Activated naive CD4-positive, alpha-beta T cell treated with anti-CD3 and anti-CD28 coated beads for 36 hours (primary cell): ENCODE results near the gene ARHGAP8. TPM values are rescaled to one million over a fixed set of nuclear protein-coding genes. Genes with fewer than 3 reads are reported as not detected.

Source experiments
- CTCF ChIA-PET: fragments of 350-600 bp; sonication (Branson Sonifier 250); formaldehyde crosslinking; loops from one replicate; lab custom pipeline; 2021; ENCODE audit warnings: antibody characterized with exemption; lab: Charles Lee
- DNase-seq: peaks from one replicate; pipeline ENCODE4 v3.0.0-alpha.2; 2020
- H3K27ac Mint-ChIP-seq: one replicate; pipeline ENCODE4 v1.8.0; 2021; ENCODE audit warnings: mild to moderate bottlenecking, mixed read lengths
- H3K27me3 Mint-ChIP-seq: one replicate; pipeline ENCODE4 v1.8.0; 2021; ENCODE audit warnings: low read depth, mixed read lengths
- H3K36me3 Mint-ChIP-seq: one replicate; pipeline ENCODE4 v1.8.0; 2021; ENCODE audit warnings: low read depth, mixed read lengths
- H3K4me1 Mint-ChIP-seq: one replicate; pipeline ENCODE4 v1.8.0; 2021; ENCODE audit warnings: low read depth, mixed read lengths
- H3K4me3 Mint-ChIP-seq: one replicate; pipeline ENCODE4 v1.8.0; 2021; ENCODE audit warnings: mild to moderate bottlenecking, moderate library complexity, mixed read lengths
- H3K9me3 Mint-ChIP-seq: one replicate; pipeline ENCODE4 v1.8.0; 2021; ENCODE audit warnings: mixed read lengths
- intact Hi-C: fragments of 100-400 bp; cut with micrococcal nuclease; formaldehyde crosslinking; loops from one replicate; pipeline ENCODE4 v1.15.1; 2023
- total RNA-seq, 2 experiments: library from RNA; stranded (reverse); gene quantifications; one replicate each; pipeline ENCODE4 v1.2.3, GENCODE V29; 2021

Gene ARHGAP8
- total RNA-seq, 2 experiments from 2014 or later: 1.6 to 2.7 TPM

GRCh38 chr22:44711690-44712555 is 40.5 kb upstream of the ARHGAP8 start:
- Mint-ChIP-seq H3K27me3 (no peaks in the 10 kb centered on the region), H3K4me1 (peaks cover 13% of the 10 kb centered on the region), H3K27ac (no peak overlapping the region), H3K9me3 (no peaks in the 10 kb centered on the region), H3K36me3 (no peaks in the 10 kb centered on the region), H3K4me3 (no peak overlapping the region)
- no peak for DNase-seq
- CTCF ChIA-PET: interaction anchor here (2.1 kb wide), 1 partner anchor 14 kb away, joined by 6 read pairs; no protein-coding TSS in a partner anchor
- intact Hi-C loops: no loop called here

- CTCF ChIA-PET: interaction anchor here (2.1 kb wide), 1 partner anchor 16 kb away, joined by 6 read pairs; no protein-coding TSS in a partner anchor
- H3K4me1 Mint-ChIP-seq: peaks cover 13% of the 10 kb centered on the region
- H3K36me3 Mint-ChIP-seq: no peaks in the 10 kb centered on the region
- H3K27me3 Mint-ChIP-seq: no peaks in the 10 kb centered on the region
- H3K4me3 Mint-ChIP-seq: no peak overlapping the region
- intact Hi-C loops: no loop called here
- no peak for DNase-seq
- H3K27ac Mint-ChIP-seq: no peak overlapping the region
- H3K9me3 Mint-ChIP-seq: no peaks in the 10 kb centered on the region
These were observed 39.4 kb upstream of the ARHGAP8 start for GRCh38 chr22:44712962-44713361.

GRCh38 chr22:44714703-44715350 is 37.5 kb upstream of the ARHGAP8 start:
- intact Hi-C loops: no loop called here
- Mint-ChIP-seq H3K27me3 (no peaks in the 10 kb centered on the region), H3K4me1 (peaks cover 7% of the 10 kb centered on the region), H3K9me3 (no peaks in the 10 kb centered on the region), H3K4me3 (no peak overlapping the region), H3K36me3 (no peaks in the 10 kb centered on the region), H3K27ac (no peak overlapping the region)
- CTCF ChIA-PET: no interaction called here
- no peak for DNase-seq

GRCh38 chr22:44718418-44718817 is 34.0 kb upstream of the ARHGAP8 start:
- no peak for DNase-seq
- Mint-ChIP-seq H3K27ac (no peak overlapping the region), H3K36me3 (peaks cover 1% of the 10 kb centered on the region), H3K27me3 (no peaks in the 10 kb centered on the region), H3K4me3 (no peak overlapping the region), H3K9me3 (no peaks in the 10 kb centered on the region), H3K4me1 (no peaks in the 10 kb centered on the region)
- intact Hi-C loops: no loop called here
- CTCF ChIA-PET: interaction anchor here (0.6 to 1.1 kb wide), 3 partner anchors 11 to 23 kb away, joined by 3 to 7 read pairs (median 4); no protein-coding TSS in a partner anchor

- Mint-ChIP-seq H3K36me3 (peaks cover 1% of the 10 kb centered on the region), H3K27ac (no peak overlapping the region), H3K4me3 (no peak overlapping the region), H3K4me1 (no peaks in the 10 kb centered on the region), H3K27me3 (no peaks in the 10 kb centered on the region), H3K9me3 (no peaks in the 10 kb centered on the region)
- DNase-seq: no peak
- CTCF ChIA-PET: interaction anchor here (1.1 to 2.1 kb wide), 2 partner anchors 16 to 24 kb away, joined by 4 to 7 read pairs; no protein-coding TSS in a partner anchor
- intact Hi-C loops: no loop called here
These were observed 32.6 kb upstream of the ARHGAP8 start for GRCh38 chr22:44719586-44720368.

GRCh38 chr22:44721213-44721612 is 31.2 kb upstream of the ARHGAP8 start:
- no peak overlapping the region for H3K4me3 Mint-ChIP-seq
- no peaks in the 10 kb centered on the region for H3K9me3 Mint-ChIP-seq
- no peak for DNase-seq
- intact Hi-C loops: no loop called here
- peaks cover 1% of the 10 kb centered on the region for H3K36me3 Mint-ChIP-seq
- CTCF ChIA-PET: interaction anchor here (2.1 kb wide), 1 partner anchor 14 kb away, joined by 4 read pairs; no protein-coding TSS in a partner anchor
- no peaks in the 10 kb centered on the region for H3K27me3 Mint-ChIP-seq
- H3K4me1 Mint-ChIP-seq: no peaks in the 10 kb centered on the region
- no peak overlapping the region for H3K27ac Mint-ChIP-seq

- H3K4me1 Mint-ChIP-seq: no peaks in the 10 kb centered on the region
- no peak overlapping the region for H3K4me3 Mint-ChIP-seq
- intact Hi-C loops: no loop called here
- no peak for DNase-seq
- CTCF ChIA-PET: no interaction called here
- H3K27me3 Mint-ChIP-seq: no peaks in the 10 kb centered on the region
- H3K9me3 Mint-ChIP-seq: no peaks in the 10 kb centered on the region
- no peak overlapping the region for H3K27ac Mint-ChIP-seq
- H3K36me3 Mint-ChIP-seq: peaks cover 2% of the 10 kb centered on the region
These were observed 29.8 kb upstream of the ARHGAP8 start for GRCh38 chr22:44722611-44723010.

- Mint-ChIP-seq H3K27ac (no peak overlapping the region), H3K9me3 (no peaks in the 10 kb centered on the region), H3K4me3 (no peak overlapping the region), H3K27me3 (no peaks in the 10 kb centered on the region), H3K4me1 (no peaks in the 10 kb centered on the region), H3K36me3 (peaks cover 2% of the 10 kb centered on the region)
- DNase-seq: no peak
- CTCF ChIA-PET: no interaction called here
- intact Hi-C loops: no loop called here
These were observed 28.6 kb upstream of the ARHGAP8 start for GRCh38 chr22:44723801-44724200.

- H3K9me3 Mint-ChIP-seq: no peaks in the 10 kb centered on the region
- DNase-seq: no peak
- H3K27ac Mint-ChIP-seq: no peak overlapping the region
- peaks cover 2% of the 10 kb centered on the region for H3K36me3 Mint-ChIP-seq
- peaks cover 3% of the 10 kb centered on the region for H3K4me1 Mint-ChIP-seq
- intact Hi-C loops: no loop called here
- H3K4me3 Mint-ChIP-seq: no peak overlapping the region
- CTCF ChIA-PET: interaction anchor here (0.6 to 2.4 kb wide), 2 partner anchors 11 to 247 kb away, joined by 5 to 7 read pairs; no protein-coding TSS in a partner anchor
- no peaks in the 10 kb centered on the region for H3K27me3 Mint-ChIP-seq
These were observed 28.0 kb upstream of the ARHGAP8 start for GRCh38 chr22:44724416-44724815.

- H3K27me3 Mint-ChIP-seq: no peaks in the 10 kb centered on the region
- DNase-seq: no peak
- H3K36me3 Mint-ChIP-seq: peaks cover 2% of the 10 kb centered on the region
- intact Hi-C loops: no loop called here
- peaks cover 3% of the 10 kb centered on the region for H3K4me1 Mint-ChIP-seq
- H3K4me3 Mint-ChIP-seq: no peak overlapping the region
- no peaks in the 10 kb centered on the region for H3K9me3 Mint-ChIP-seq
- H3K27ac Mint-ChIP-seq: no peak overlapping the region
- CTCF ChIA-PET: interaction anchor here (0.6 to 2.4 kb wide), 2 partner anchors 11 to 247 kb away, joined by 5 to 7 read pairs; no protein-coding TSS in a partner anchor
These were observed 27.5 kb upstream of the ARHGAP8 start for GRCh38 chr22:44724859-44725258.

- CTCF ChIA-PET: interaction anchor here (2.4 kb wide), 1 partner anchor 9 kb away, joined by 7 read pairs; no protein-coding TSS in a partner anchor
- DNase-seq: no peak
- no peak overlapping the region for H3K27ac Mint-ChIP-seq
- H3K9me3 Mint-ChIP-seq: no peaks in the 10 kb centered on the region
- no peaks in the 10 kb centered on the region for H3K27me3 Mint-ChIP-seq
- peaks cover 5% of the 10 kb centered on the region for H3K36me3 Mint-ChIP-seq
- intact Hi-C loops: no loop called here
- peaks cover 3% of the 10 kb centered on the region for H3K4me1 Mint-ChIP-seq
- no peak overlapping the region for H3K4me3 Mint-ChIP-seq
These were observed 25.9 kb upstream of the ARHGAP8 start for GRCh38 chr22:44726439-44726838.

- Mint-ChIP-seq H3K27me3 (no peaks in the 10 kb centered on the region), H3K27ac (no peak overlapping the region), H3K4me1 (peaks cover 3% of the 10 kb centered on the region), H3K36me3 (peaks cover 5% of the 10 kb centered on the region), H3K4me3 (no peak overlapping the region), H3K9me3 (no peaks in the 10 kb centered on the region)
- DNase-seq: no peak
- CTCF ChIA-PET: no interaction called here
- intact Hi-C loops: no loop called here
These were observed 25.2 kb upstream of the ARHGAP8 start for GRCh38 chr22:44727148-44727547.
